ENCODE data around the gene PCDHGA1. TPM values are rescaled to one million over a fixed set of nuclear protein-coding genes. Genes with fewer than 3 reads are reported as not detected.

PCDHGA1 gene
- polyA plus RNA-seq, 1 donor (not counting 4 experiments of a cell fraction or from before 2014, with no cell fraction given) = 0.09 TPM

DNA sequence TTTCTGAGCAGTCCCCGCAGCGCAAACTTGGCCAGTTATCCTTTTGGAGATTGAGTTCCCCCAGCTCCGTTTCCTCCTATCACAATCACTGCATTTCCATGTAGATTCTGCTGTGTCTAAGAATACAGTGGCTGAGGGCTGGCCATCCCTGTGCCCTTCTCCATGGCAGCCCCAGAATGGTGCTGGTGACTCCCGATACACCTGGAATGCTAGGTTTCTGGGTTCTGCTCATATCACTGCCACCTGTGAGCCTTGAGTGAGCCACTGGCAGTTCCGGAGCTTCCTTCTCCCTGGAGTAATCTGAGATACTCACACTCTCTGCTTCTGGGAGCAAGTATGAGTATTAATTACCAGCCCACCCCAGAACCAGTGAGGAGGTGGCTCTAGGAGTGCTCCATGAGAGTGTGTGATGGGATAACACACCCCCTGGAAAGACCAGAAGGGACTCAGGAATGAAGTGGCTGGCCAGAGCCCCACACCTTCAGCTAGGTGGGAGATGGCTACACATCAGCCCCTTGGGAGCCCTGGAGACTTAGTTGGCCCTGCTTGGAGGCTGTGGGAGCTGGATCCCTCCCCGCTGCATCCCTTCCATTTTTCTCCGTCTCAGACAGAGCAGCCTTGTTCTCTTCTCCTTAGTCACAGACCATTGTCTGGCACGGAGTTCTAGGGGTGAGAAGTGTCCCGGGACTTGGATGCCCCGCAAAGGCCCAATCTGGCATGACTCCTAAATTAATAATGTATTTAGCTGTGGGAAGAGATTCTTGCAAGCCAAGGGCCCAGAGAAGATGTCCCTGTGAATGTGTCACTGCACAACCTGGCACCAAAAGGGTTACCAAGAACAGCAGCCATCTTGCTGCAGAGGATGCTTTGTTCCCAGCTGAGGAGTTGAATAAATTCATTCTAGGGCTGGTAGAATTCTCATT is 163.4 kb downstream of the PCDHGA1 start:
- no peaks in the 10 kb centered on the region for H3K79me2 ChIP-seq (ENCODE audit: control insufficient read depth, insufficient read depth, low read length)
- no peak for FAIRE-seq
- DNase-seq (ENCODE audit: low read depth, low spot score) = no peak

DNA sequence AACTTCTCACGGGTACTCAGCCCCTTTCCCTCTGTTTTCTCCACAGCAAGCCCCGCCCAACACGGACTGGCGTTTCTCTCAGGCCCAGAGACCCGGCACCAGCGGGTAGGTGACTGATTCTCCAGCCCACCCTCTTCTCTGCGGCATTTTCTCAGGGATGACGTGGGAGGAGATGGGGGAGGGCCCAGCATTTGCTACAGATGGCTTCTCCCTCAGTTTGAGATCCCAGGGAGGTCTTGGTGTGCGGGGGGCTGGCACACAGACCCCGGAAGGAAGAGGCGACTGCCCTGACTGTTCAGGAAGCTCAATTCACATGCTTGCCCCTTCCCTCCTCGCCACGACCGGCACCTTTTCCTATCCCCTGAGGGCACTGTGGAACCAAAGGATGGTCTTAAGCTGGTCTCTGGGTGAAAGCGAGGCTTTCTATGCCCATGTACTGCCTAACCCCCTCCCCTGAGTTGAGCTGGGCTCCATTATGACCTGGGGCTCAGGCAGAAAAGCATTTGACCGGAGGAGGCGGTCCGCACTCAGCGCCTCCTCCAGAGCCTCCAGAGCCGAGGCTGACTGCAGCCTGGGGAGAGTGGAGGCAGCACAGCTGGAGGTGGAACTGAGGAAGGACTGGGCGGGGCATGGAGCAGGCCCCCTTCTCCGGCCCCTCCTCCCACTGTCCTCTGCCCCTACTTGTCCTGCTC is 164.6 kb downstream of the PCDHGA1 start:
- no peak overlapping the region for H3K4me2 ChIP-seq (ENCODE audit: control insufficient read depth, extremely low read depth, insufficient read depth, low read depth, low read length)
- H4K20me1 ChIP-seq (ENCODE audit: control insufficient read depth, extremely low read depth, insufficient read depth, low read length) = no peaks in the 10 kb centered on the region
- no peaks in the 10 kb centered on the region for H3K9me3 ChIP-seq (ENCODE audit: control insufficient read depth, low read depth, low read length)
- H3K36me3 ChIP-seq (ENCODE audit: control insufficient read depth in 2 of 2, extremely low read depth in 1 of 2, insufficient read depth in 2 of 2, low read length in 2 of 2) = peaks cover 0 to 5% of the 10 kb centered on the region in 2 experiments
- no peak overlapping the region for H3K27ac ChIP-seq (ENCODE audit: control insufficient read depth, insufficient read depth, low read length)
- H3K4me3 ChIP-seq (ENCODE audit: control insufficient read depth in 2 of 3, extremely low read depth in 1 of 3, insufficient read depth in 2 of 3, low read depth in 1 of 3, low read length in 3 of 3) = no peak overlapping the region
- dilution Hi-C loops (cut with MboI; ENCODE audit: extremely low pct_ligation_motif_present, low sequenced_read_pairs) = no loop called here
- DNase-seq (ENCODE audit: low read depth, low spot score) (no peak), FAIRE-seq (no peak)
- TF ChIP-seq, protein P1, sequence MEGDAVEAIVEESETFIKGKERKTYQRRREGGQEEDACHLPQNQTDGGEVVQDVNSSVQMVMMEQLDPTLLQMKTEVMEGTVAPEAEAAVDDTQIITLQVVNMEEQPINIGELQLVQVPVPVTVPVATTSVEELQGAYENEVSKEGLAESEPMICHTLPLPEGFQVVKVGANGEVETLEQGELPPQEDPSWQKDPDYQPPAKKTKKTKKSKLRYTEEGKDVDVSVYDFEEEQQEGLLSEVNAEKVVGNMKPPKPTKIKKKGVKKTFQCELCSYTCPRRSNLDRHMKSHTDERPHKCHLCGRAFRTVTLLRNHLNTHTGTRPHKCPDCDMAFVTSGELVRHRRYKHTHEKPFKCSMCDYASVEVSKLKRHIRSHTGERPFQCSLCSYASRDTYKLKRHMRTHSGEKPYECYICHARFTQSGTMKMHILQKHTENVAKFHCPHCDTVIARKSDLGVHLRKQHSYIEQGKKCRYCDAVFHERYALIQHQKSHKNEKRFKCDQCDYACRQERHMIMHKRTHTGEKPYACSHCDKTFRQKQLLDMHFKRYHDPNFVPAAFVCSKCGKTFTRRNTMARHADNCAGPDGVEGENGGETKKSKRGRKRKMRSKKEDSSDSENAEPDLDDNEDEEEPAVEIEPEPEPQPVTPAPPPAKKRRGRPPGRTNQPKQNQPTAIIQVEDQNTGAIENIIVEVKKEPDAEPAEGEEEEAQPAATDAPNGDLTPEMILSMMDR (optimal IDR thresholded peaks at IDR 0.05 in 1 of 3, IDR thresholded peaks at IDR 0.05 in 1 of 3, conservative IDR thresholded peaks at IDR 0.05 in 1 of 3; ENCODE audit: extremely low read depth in 1 of 3, insufficient read depth in 2 of 3, low read length in 3 of 3) = no peak
- no peak for TF ChIP-seq EZH2 (IDR thresholded peaks at IDR 0.05; ENCODE audit: low read length)
- H3K9ac ChIP-seq (ENCODE audit: control insufficient read depth, extremely low read depth, insufficient read depth, low read length) = no peak overlapping the region
- H3K4me1 ChIP-seq (ENCODE audit: control insufficient read depth, extremely low read depth, insufficient read depth, low read length) = no peaks in the 10 kb centered on the region
- no peak overlapping the region for H2AFZ ChIP-seq (ENCODE audit: control insufficient read depth, low read length)
- H3K27me3 ChIP-seq (ENCODE audit: control insufficient read depth, extremely low read depth, insufficient read depth, low read length) = no peaks in the 10 kb centered on the region
- H3K9me1 ChIP-seq (ENCODE audit: control insufficient read depth, extremely low read depth, insufficient read depth, low read length) = no peaks in the 10 kb centered on the region
- no peaks in the 10 kb centered on the region for H3K79me2 ChIP-seq (ENCODE audit: control insufficient read depth, insufficient read depth, low read length)

More for the DNA sequence above, 163.4 kb downstream of the PCDHGA1 start:
- Histone ChIP-seq H3K9me3 (ENCODE audit: control insufficient read depth, low read depth, low read length) (no peaks in the 10 kb centered on the region), H3K4me1 (ENCODE audit: control insufficient read depth, extremely low read depth, insufficient read depth, low read length) (peaks cover 10% of the 10 kb centered on the region), H3K4me3 (ENCODE audit: control insufficient read depth in 2 of 3, extremely low read depth in 1 of 3, insufficient read depth in 2 of 3, low read depth in 1 of 3, low read length in 3 of 3) (no peak overlapping the region), H3K4me2 (ENCODE audit: control insufficient read depth, extremely low read depth, insufficient read depth, low read depth, low read length) (no peak overlapping the region), H3K9me1 (ENCODE audit: control insufficient read depth, extremely low read depth, insufficient read depth, low read length) (no peaks in the 10 kb centered on the region), H3K36me3 (ENCODE audit: control insufficient read depth in 2 of 2, extremely low read depth in 1 of 2, insufficient read depth in 2 of 2, low read length in 2 of 2) (peaks cover 0 to 3% of the 10 kb centered on the region in 2 experiments), H2AFZ (ENCODE audit: control insufficient read depth, low read length) (no peak overlapping the region), H3K27me3 (ENCODE audit: control insufficient read depth, extremely low read depth, insufficient read depth, low read length) (no peaks in the 10 kb centered on the region), H3K27ac (ENCODE audit: control insufficient read depth, insufficient read depth, low read length) (no peak overlapping the region), H4K20me1 (ENCODE audit: control insufficient read depth, extremely low read depth, insufficient read depth, low read length) (no peaks in the 10 kb centered on the region), H3K9ac (ENCODE audit: control insufficient read depth, extremely low read depth, insufficient read depth, low read length) (no peak overlapping the region)
- TF ChIP-seq EZH2 (IDR thresholded peaks at IDR 0.05; ENCODE audit: low read length) = no peak
- TF ChIP-seq, protein P1 (optimal IDR thresholded peaks at IDR 0.05 in 1 of 3, IDR thresholded peaks at IDR 0.05 in 1 of 3, conservative IDR thresholded peaks at IDR 0.05 in 1 of 3; ENCODE audit: extremely low read depth in 1 of 3, insufficient read depth in 2 of 3, low read length in 3 of 3) = no peak
- dilution Hi-C loops (cut with MboI; ENCODE audit: extremely low pct_ligation_motif_present, low sequenced_read_pairs) = no loop called here

Data from keratinocyte (primary cell).